ENCODE results near the gene ELAPOR1. TPM values are rescaled to one million over a fixed set of nuclear protein-coding genes. Genes with fewer than 3 reads are reported as not detected.

ELAPOR1 gene
- total and polyA plus RNA-seq, 9 of the 15 experiments (the other 6 are each of a cell fraction or from before 2014, with no cell fraction given): 0.07 to 1.2 (median 0.18) TPM

DNA sequence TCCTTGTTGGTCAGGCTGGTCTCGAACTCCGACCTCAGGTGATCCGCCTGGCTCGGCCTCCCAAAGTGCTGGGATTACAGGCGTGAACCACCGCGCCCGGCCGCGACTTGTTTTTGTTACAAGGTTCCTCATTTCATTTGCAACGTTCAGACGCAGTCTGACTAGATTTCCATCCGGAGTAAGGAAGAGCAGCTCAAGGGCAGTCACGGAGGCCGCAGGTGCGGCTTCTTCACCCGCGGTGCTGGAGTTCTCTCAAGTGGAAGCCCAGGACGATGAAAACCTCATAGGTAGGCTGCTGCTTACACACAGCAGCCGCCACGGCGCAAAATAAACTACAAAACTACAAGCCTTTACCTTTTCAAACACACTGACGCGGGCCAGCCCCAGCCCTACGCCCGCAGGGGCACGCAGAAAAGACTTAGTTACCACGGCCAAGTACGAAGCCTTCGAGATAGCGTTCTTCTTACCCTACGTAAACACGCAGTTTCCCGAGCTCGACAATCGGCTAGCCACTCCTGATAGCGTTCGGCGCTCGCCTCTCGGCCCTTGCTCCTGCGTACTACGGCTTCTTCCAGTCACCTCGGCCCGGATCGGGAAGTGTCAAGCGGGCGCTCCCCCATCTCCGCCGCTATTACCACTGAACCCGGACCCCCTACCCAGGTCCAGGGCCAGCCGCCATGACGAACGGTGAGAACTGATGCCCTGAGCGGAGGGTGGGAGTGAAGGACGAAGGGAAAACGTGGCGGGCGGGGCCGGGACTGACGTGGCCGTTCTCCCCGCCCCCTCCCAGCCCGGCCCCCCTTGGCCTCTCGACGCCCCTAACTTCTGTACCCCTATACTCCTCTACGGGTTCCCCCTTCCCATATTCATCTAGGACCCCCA is 23.5 kb upstream of the ELAPOR1 start, which contains the start of gene TMEM167B (continued):
- TF ChIP-seq, protein P1, sequence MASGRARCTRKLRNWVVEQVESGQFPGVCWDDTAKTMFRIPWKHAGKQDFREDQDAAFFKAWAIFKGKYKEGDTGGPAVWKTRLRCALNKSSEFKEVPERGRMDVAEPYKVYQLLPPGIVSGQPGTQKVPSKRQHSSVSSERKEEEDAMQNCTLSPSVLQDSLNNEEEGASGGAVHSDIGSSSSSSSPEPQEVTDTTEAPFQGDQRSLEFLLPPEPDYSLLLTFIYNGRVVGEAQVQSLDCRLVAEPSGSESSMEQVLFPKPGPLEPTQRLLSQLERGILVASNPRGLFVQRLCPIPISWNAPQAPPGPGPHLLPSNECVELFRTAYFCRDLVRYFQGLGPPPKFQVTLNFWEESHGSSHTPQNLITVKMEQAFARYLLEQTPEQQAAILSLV (tag; IDR thresholded peaks at IDR 0.05): no peak
- TF ChIP-seq EP400 (IDR thresholded peaks at IDR 0.05) (peak; percentile 99), RBM34 (IDR thresholded peaks at IDR 0.05; ENCODE audit: borderline replicate concordance, insufficient read depth, low read length) (no peak), NCOR1 (IDR thresholded peaks at IDR 0.05) (peak; percentile 49), RBBP5 (IDR thresholded peaks at IDR 0.05; ENCODE audit: borderline replicate concordance, insufficient read depth, low read length, poor library complexity, severe bottlenecking) (peak; percentile 98), TARDBP (IDR thresholded peaks at IDR 0.05) (peak; percentile 84; the same call in 1 of the 2 replicates), SMAD1 (IDR thresholded peaks at IDR 0.05; ENCODE audit: low read depth, low read length, partially characterized antibody) (peak; percentile 86), ZSCAN29 (IDR thresholded peaks at IDR 0.05) (no peak), NFIC (IDR thresholded peaks at IDR 0.05) (peak; percentile 36; the same call in 1 of the 2 replicates), PRPF4 (IDR thresholded peaks at IDR 0.05; ENCODE audit: insufficient read depth, low read depth, low read length, poor library complexity, severe bottlenecking) (no peak), CC2D1A (IDR thresholded peaks at IDR 0.05) (peak; percentile 60; the same call in 1 of the 2 replicates), TAF1 (IDR thresholded peaks at IDR 0.05; ENCODE audit: control insufficient read depth, extremely low read depth, insufficient read depth, low read length, severe bottlenecking) (peak; percentile 89), ERF (CRISPR knock-in tag; IDR thresholded peaks at IDR 0.05) (no peak)
- TF ChIP-seq, protein P2, sequence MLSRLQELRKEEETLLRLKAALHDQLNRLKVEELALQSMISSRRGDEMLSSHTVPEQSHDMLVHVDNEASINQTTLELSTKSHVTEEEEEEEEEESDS (CRISPR knock-in tag; IDR thresholded peaks at IDR 0.05): no peak
- TF ChIP-seq, protein P3, sequence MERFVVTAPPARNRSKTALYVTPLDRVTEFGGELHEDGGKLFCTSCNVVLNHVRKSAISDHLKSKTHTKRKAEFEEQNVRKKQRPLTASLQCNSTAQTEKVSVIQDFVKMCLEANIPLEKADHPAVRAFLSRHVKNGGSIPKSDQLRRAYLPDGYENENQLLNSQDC (CRISPR knock-in tag; IDR thresholded peaks at IDR 0.05): no peak
- TF ChIP-seq, protein P4, sequence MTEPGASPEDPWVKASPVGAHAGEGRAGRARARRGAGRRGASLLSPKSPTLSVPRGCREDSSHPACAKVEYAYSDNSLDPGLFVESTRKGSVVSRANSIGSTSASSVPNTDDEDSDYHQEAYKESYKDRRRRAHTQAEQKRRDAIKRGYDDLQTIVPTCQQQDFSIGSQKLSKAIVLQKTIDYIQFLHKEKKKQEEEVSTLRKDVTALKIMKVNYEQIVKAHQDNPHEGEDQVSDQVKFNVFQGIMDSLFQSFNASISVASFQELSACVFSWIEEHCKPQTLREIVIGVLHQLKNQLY (CRISPR knock-in tag; conservative IDR thresholded peaks at IDR 0.05): 0 out of 4 replicates have a peak, but pooled peaks of 1 of the 2 experiments have one; percentile 12
- TF ChIP-seq, protein P5, sequence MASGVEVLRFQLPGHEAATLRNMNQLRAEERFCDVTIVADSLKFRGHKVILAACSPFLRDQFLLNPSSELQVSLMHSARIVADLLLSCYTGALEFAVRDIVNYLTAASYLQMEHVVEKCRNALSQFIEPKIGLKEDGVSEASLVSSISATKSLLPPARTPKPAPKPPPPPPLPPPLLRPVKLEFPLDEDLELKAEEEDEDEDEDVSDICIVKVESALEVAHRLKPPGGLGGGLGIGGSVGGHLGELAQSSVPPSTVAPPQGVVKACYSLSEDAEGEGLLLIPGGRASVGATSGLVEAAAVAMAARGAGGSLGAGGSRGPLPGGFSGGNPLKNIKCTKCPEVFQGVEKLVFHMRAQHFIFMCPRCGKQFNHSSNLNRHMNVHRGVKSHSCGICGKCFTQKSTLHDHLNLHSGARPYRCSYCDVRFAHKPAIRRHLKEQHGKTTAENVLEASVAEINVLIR (CRISPR knock-in tag; IDR thresholded peaks at IDR 0.05): peak; percentile 80
- TF ChIP-seq, protein P6, sequence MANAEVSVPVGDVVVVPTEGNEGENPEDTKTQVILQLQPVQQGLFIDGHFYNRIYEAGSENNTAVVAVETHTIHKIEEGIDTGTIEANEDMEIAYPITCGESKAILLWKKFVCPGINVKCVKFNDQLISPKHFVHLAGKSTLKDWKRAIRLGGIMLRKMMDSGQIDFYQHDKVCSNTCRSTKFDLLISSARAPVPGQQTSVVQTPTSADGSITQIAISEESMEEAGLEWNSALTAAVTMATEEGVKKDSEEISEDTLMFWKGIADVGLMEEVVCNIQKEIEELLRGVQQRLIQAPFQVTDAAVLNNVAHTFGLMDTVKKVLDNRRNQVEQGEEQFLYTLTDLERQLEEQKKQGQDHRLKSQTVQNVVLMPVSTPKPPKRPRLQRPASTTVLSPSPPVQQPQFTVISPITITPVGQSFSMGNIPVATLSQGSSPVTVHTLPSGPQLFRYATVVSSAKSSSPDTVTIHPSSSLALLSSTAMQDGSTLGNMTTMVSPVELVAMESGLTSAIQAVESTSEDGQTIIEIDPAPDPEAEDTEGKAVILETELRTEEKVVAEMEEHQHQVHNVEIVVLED (CRISPR knock-in tag; IDR thresholded peaks at IDR 0.05): peak; percentile 98
- TF ChIP-seq, protein P7, sequence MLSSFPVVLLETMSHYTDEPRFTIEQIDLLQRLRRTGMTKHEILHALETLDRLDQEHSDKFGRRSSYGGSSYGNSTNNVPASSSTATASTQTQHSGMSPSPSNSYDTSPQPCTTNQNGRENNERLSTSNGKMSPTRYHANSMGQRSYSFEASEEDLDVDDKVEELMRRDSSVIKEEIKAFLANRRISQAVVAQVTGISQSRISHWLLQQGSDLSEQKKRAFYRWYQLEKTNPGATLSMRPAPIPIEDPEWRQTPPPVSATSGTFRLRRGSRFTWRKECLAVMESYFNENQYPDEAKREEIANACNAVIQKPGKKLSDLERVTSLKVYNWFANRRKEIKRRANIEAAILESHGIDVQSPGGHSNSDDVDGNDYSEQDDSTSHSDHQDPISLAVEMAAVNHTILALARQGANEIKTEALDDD (IDR thresholded peaks at IDR 0.05): peak; percentile 95
- TF ChIP-seq, protein P8, sequence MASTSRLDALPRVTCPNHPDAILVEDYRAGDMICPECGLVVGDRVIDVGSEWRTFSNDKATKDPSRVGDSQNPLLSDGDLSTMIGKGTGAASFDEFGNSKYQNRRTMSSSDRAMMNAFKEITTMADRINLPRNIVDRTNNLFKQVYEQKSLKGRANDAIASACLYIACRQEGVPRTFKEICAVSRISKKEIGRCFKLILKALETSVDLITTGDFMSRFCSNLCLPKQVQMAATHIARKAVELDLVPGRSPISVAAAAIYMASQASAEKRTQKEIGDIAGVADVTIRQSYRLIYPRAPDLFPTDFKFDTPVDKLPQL (IDR thresholded peaks at IDR 0.05; ENCODE audit: extremely low read depth, insufficient read length): no peak

All from K562 (cell line).